Activated CD4-positive, alpha-beta memory T cell treated with anti-CD3 and anti-CD28 coated beads, Interleukin-2, amount 10 ng/mL, durations not matched to agents 7 days and 5 days (primary cell): ENCODE data around the gene ZNF692. TPM values are rescaled to one million over a fixed set of nuclear protein-coding genes. Genes with fewer than 3 reads are reported as not detected.

Experiments
- CTCF ChIA-PET: fragments of 350-600 bp; sonication (Branson Sonifier 250); formaldehyde crosslinking; loops from one replicate; lab custom pipeline; 2021; ENCODE audit warnings: antibody characterized with exemption, inconsistent platforms; lab: Charles Lee
- POLR2A ChIA-PET: fragments of 350-600 bp; sonication (Branson Sonifier 250); formaldehyde crosslinking; loops from one replicate; lab custom pipeline; 2021; ENCODE audit warnings: antibody characterized with exemption; lab: Charles Lee
- DNase-seq: peaks from one replicate; pipeline ENCODE4 v3.0.0-alpha.2; 2020
- H3K27ac Mint-ChIP-seq: one replicate; pipeline ENCODE4 v1.8.0; 2021; ENCODE audit warnings: mild to moderate bottlenecking, mixed read lengths
- H3K27me3 Mint-ChIP-seq: one replicate; pipeline ENCODE4 v1.8.0; 2021; ENCODE audit warnings: mixed read lengths
- H3K36me3 Mint-ChIP-seq: one replicate; pipeline ENCODE4 v1.8.0; 2021; ENCODE audit warnings: low read depth, mixed read lengths
- H3K4me1 Mint-ChIP-seq: one replicate; pipeline ENCODE4 v1.8.0; 2021; ENCODE audit warnings: mixed read lengths
- H3K4me3 Mint-ChIP-seq: one replicate; pipeline ENCODE4 v1.8.0; 2021; ENCODE audit warnings: mild to moderate bottlenecking, mixed read lengths
- H3K9me3 Mint-ChIP-seq: one replicate; pipeline ENCODE4 v1.8.0; 2021; ENCODE audit warnings: mixed read lengths
- total RNA-seq, 2 experiments: library from RNA; stranded (reverse); gene quantifications; one replicate each; pipeline ENCODE4 v1.2.3, GENCODE V29; 2021

Gene ZNF692, protein sequence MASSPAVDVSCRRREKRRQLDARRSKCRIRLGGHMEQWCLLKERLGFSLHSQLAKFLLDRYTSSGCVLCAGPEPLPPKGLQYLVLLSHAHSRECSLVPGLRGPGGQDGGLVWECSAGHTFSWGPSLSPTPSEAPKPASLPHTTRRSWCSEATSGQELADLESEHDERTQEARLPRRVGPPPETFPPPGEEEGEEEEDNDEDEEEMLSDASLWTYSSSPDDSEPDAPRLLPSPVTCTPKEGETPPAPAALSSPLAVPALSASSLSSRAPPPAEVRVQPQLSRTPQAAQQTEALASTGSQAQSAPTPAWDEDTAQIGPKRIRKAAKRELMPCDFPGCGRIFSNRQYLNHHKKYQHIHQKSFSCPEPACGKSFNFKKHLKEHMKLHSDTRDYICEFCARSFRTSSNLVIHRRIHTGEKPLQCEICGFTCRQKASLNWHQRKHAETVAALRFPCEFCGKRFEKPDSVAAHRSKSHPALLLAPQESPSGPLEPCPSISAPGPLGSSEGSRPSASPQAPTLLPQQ
- total RNA-seq = 10 to 100 TPM; 45.9 to 49.8 TPM

GRCh38 chr1:248858891-248859889, at the start of gene ZNF692:
ZNF692 (minus strand) TSS chr1:248859085; CDS start chr1:248858309, 776 bp downstream.
- Mint-ChIP-seq H3K4me3 (peak within 1 kb of the TSS; percentile 84), H3K27ac (peak within 1 kb of the TSS; percentile 93), H3K9me3 (no peaks in the 10 kb centered on the region), H3K4me1 (peaks cover 57% of the 10 kb centered on the region), H3K27me3 (no peaks in the 10 kb centered on the region), H3K36me3 (peaks cover 17% of the 10 kb centered on the region)
- ChIA-PET POLR2A (interaction anchor here (0.8 to 5.0 kb wide), 10 partner anchors 9 to 47 kb away, joined by 3 to 90 read pairs (median 8); partner anchors contain the start of genes SH3BP5L and ZNF672), CTCF (interaction anchor here (0.7 to 3.4 kb wide), 7 partner anchors 15 to 66 kb away, joined by 4 to 43 read pairs (median 12); partner anchors contain the start of genes SH3BP5L and ZNF672)
- peak; percentile 98 for DNase-seq

- H3K36me3 Mint-ChIP-seq = peaks cover 3% of the 10 kb centered on the region
- peaks cover 40% of the 10 kb centered on the region for H3K4me1 Mint-ChIP-seq
- H3K27ac Mint-ChIP-seq = peak overlapping the region; percentile 89
- H3K9me3 Mint-ChIP-seq = no peaks in the 10 kb centered on the region
- peak overlapping the region; percentile 85 for H3K4me3 Mint-ChIP-seq
- ChIA-PET POLR2A (interaction anchor here (0.7 to 1.1 kb wide), 2 partner anchors 48 to 81 kb away, joined by 3 read pairs; partner anchors contain the start of genes SH3BP5L and ZNF692), CTCF (interaction anchor here (0.6 to 1.9 kb wide), 3 partner anchors 19 to 69 kb away, joined by 3 to 11 read pairs (median 6); partner anchors contain the start of gene ZNF672)
- DNase-seq = no peak
- peaks cover 11% of the 10 kb centered on the region for H3K27me3 Mint-ChIP-seq
These were observed 48.1 kb upstream of the ZNF692 start for GRCh38 chr1:248906753-248907661.

GRCh38 chr1:248906009-248906752, 47.3 kb upstream of the ZNF692 start, which contains the start of gene PGBD2:
PGBD2 (plus strand) TSS chr1:248906235; CDS start chr1:248913863, 7,628 bp downstream.
- peaks cover 3% of the 10 kb centered on the region for H3K36me3 Mint-ChIP-seq
- H3K27me3 Mint-ChIP-seq = peaks cover 17% of the 10 kb centered on the region
- peak within 1 kb of the TSS; percentile 85 for H3K4me3 Mint-ChIP-seq
- H3K4me1 Mint-ChIP-seq = peaks cover 46% of the 10 kb centered on the region
- ChIA-PET POLR2A (interaction anchor here (0.7 to 1.5 kb wide), 5 partner anchors 19 to 80 kb away, joined by 3 read pairs; partner anchors contain the start of genes SH3BP5L and ZNF692), CTCF (interaction anchor here (0.6 to 1.9 kb wide), 5 partner anchors 9 to 68 kb away, joined by 3 to 11 read pairs (median 3); partner anchors contain the start of gene ZNF672)
- H3K27ac Mint-ChIP-seq = peak within 1 kb of the TSS; percentile 98
- DNase-seq = peak; percentile 95
- H3K9me3 Mint-ChIP-seq = no peaks in the 10 kb centered on the region

GRCh38 chr1:248905662-248906008, 46.8 kb upstream of the ZNF692 start:
- H3K9me3 Mint-ChIP-seq = no peaks in the 10 kb centered on the region
- POLR2A ChIA-PET = interaction anchor here (0.7 to 1.5 kb wide), 3 partner anchors 19 to 79 kb away, joined by 3 read pairs; partner anchors contain the start of gene SH3BP5L
- H3K27ac Mint-ChIP-seq = peak overlapping the region; percentile 98
- peak overlapping the region; percentile 85 for H3K4me3 Mint-ChIP-seq
- peaks cover 20% of the 10 kb centered on the region for H3K27me3 Mint-ChIP-seq
- CTCF ChIA-PET = interaction anchor here (0.9 to 1.9 kb wide), 3 partner anchors 10 to 43 kb away, joined by 3 to 11 read pairs (median 3); no protein-coding TSS in a partner anchor
- H3K36me3 Mint-ChIP-seq = peaks cover 3% of the 10 kb centered on the region
- DNase-seq = no peak
- H3K4me1 Mint-ChIP-seq = peaks cover 46% of the 10 kb centered on the region

- peaks cover 30% of the 10 kb centered on the region for H3K27me3 Mint-ChIP-seq
- no peak overlapping the region for H3K4me3 Mint-ChIP-seq
- CTCF ChIA-PET = no interaction called here
- POLR2A ChIA-PET = interaction anchor here (1.5 kb wide), 1 partner anchor 18 kb away, joined by 3 read pairs; no protein-coding TSS in a partner anchor
- no peak overlapping the region for H3K27ac Mint-ChIP-seq
- peaks cover 45% of the 10 kb centered on the region for H3K4me1 Mint-ChIP-seq
- DNase-seq = no peak
- H3K9me3 Mint-ChIP-seq = no peaks in the 10 kb centered on the region
- H3K36me3 Mint-ChIP-seq = peaks cover 3% of the 10 kb centered on the region
These were observed 45.7 kb upstream of the ZNF692 start for GRCh38 chr1:248904437-248905216.

GRCh38 chr1:248901578-248901977, 42.7 kb upstream of the ZNF692 start:
- Mint-ChIP-seq H3K4me3 (no peak overlapping the region), H3K4me1 (peaks cover 18% of the 10 kb centered on the region), H3K36me3 (no peaks in the 10 kb centered on the region), H3K27ac (no peak overlapping the region), H3K27me3 (peaks cover 48% of the 10 kb centered on the region), H3K9me3 (no peaks in the 10 kb centered on the region)
- POLR2A ChIA-PET = interaction anchor here (0.7 kb wide), 1 partner anchor 19 kb away, joined by 3 read pairs; no protein-coding TSS in a partner anchor
- no peak for DNase-seq
- CTCF ChIA-PET = interaction anchor here (1.3 to 1.6 kb wide), 2 partner anchors 15 to 25 kb away, joined by 4 to 7 read pairs; no protein-coding TSS in a partner anchor

DNA sequence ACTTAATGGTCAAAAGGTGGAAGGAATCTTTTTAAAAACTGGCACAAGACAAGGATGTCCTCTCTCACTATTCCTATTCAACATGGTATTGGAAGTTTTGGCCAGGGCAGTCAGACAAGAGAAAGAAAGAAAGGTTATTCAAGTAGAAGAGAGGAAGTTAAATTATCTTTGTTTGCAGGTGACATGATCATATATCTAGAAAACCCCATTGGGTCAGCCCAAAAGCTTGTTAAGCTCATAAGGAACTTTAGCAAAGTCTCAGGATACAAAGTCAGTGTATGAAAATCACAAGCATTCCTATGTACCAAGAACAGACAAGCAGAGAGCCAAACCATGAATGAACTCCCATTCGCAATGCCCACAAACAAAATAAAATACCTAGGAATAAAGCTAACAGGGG, 41.8 kb upstream of the ZNF692 start:
- ChIA-PET CTCF (interaction anchor here (1.6 kb wide), 1 partner anchor 14 kb away, joined by 7 read pairs; no protein-coding TSS in a partner anchor), POLR2A (no interaction called here)
- peaks cover 51% of the 10 kb centered on the region for H3K27me3 Mint-ChIP-seq
- H3K9me3 Mint-ChIP-seq = no peaks in the 10 kb centered on the region
- no peak overlapping the region for H3K27ac Mint-ChIP-seq
- DNase-seq = no peak
- peaks cover 13% of the 10 kb centered on the region for H3K4me1 Mint-ChIP-seq
- H3K4me3 Mint-ChIP-seq = no peak overlapping the region
- H3K36me3 Mint-ChIP-seq = no peaks in the 10 kb centered on the region

DNA sequence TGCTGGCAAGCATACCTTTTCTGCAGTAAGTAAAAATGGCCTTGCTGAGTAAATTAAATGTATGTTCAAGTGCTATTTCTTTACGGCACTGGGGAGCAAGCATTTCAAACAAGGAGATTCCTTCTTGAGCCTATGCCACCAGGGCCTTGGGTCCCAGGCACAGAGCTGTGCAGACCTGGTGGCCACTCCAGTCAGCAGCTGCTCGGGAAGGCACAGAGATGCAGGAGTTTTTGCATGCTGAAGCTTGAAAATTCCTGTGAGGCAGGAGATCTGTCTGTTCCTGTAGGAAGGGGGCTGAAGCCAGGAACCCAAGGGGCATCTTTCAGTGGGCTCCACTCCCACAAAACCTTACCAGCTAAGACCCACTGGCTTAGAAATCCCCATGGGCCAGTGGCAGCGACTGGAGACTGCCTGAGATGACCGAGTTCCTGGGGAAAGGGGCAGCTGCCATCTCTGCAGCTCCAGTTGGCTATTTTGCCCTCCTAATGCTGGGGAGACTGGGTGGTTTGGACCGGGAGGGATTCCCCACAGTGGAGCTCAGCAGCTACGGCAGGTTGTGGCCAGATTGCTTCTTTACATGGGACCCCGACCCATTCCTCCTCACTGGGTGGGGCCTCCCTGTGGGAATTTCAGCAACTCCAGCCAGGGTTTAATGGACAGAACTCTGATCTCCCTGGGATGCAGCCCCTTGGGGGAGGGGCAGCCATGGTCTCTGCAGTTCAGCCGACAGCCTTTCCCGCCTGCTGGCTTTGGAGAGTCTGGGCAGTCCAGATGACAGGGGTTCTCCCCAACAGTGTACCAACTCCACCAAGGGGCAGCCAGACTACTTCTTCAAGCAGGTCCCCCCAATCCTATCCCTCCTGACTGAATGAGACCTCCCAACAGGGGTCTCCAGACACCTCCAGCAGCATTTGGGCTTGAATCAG, 38.8 kb upstream of the ZNF692 start:
- H3K27me3 Mint-ChIP-seq = peaks cover 57% of the 10 kb centered on the region
- no peaks in the 10 kb centered on the region for H3K9me3 Mint-ChIP-seq
- no peak for DNase-seq
- no peak overlapping the region for H3K4me3 Mint-ChIP-seq
- peaks cover 6% of the 10 kb centered on the region for H3K4me1 Mint-ChIP-seq
- ChIA-PET POLR2A (no interaction called here), CTCF (no interaction called here)
- H3K36me3 Mint-ChIP-seq = no peaks in the 10 kb centered on the region
- H3K27ac Mint-ChIP-seq = no peak overlapping the region

DNA sequence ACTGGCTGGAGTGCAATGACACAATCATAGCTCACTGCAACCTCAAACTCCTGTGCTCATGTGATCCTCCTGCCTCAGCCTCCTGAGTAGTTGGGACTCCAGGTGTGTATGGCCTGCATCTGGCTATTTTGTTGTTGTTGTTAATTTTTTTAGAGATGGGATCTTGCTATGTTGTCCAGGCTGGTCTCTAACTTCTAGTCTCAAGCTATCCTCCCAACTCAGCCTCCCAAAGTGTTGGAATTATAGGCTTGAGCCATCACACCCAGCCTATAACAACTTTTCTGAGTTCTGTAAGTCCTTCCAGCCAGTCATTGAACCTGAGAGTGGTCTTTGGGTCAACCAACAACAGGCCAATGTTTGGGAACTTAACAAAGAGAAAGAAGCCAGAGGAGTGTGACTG, 36.0 kb upstream of the ZNF692 start:
- H3K36me3 Mint-ChIP-seq = no peaks in the 10 kb centered on the region
- no peaks in the 10 kb centered on the region for H3K4me1 Mint-ChIP-seq
- peaks cover 56% of the 10 kb centered on the region for H3K27me3 Mint-ChIP-seq
- CTCF ChIA-PET = no interaction called here
- no peak for DNase-seq
- H3K4me3 Mint-ChIP-seq = no peak overlapping the region
- H3K27ac Mint-ChIP-seq = no peak overlapping the region
- H3K9me3 Mint-ChIP-seq = no peaks in the 10 kb centered on the region
- POLR2A ChIA-PET = no interaction called here
